GM21515 (cell line): ENCODE data around the gene MYNN.

Experiments
- ATAC-seq: cut with Tn5 transposase; IDR thresholded peaks from one replicate; pipeline ENCODE4 v1.9.1; 2021; ENCODE audit not compliant: unreplicated experiment

The MYNN gene

GRCh38 chr3:169822983-169823382, 49.8 kb downstream of the MYNN start:
- no peak for ATAC-seq

GRCh38 chr3:169825316-169825715, 52.1 kb downstream of the MYNN start:
- no peak for ATAC-seq

- ATAC-seq: no peak
Observed at GRCh38 chr3:169827712-169828111, 54.5 kb downstream of the MYNN start.

- peak; percentile 22 for ATAC-seq
Observed at GRCh38 chr3:169835533-169835932, 62.3 kb downstream of the MYNN start.

GRCh38 chr3:169836078-169836941, 63.1 kb downstream of the MYNN start:
- peak; percentile 82 for ATAC-seq

GRCh38 chr3:169836942-169837275, 63.7 kb downstream of the MYNN start:
- no peak for ATAC-seq

GRCh38 chr3:169838511-169839030, 65.4 kb downstream of the MYNN start:
- no peak for ATAC-seq
